DMS53 (cell line): Measurements from ENCODE around the gene ASB14.

Source experiments
- DNase-seq: peaks from one replicate; lab custom pipeline; 2025; lab: John Stamatoyannopoulos, UW

The ASB14 gene

DNA sequence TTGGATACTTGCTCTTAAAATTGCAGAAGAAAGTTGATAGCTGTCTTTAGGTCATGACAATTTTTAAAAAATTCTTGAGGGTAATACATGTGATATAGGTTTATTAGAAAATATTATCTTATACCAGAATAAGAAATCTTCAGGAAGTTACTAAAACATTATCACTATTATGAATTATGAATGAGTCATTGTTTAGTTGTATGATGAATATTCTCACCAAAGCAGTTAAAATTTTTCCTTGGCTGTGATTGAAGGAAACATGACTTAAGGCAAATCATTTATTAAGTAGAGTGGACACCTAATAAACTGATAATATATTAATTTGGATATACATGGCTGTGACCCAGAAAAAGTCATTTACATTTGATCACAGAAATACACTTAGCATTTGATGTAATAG lies 34.8 kb downstream of the ASB14 start:
- no peak for DNase-seq

DNA sequence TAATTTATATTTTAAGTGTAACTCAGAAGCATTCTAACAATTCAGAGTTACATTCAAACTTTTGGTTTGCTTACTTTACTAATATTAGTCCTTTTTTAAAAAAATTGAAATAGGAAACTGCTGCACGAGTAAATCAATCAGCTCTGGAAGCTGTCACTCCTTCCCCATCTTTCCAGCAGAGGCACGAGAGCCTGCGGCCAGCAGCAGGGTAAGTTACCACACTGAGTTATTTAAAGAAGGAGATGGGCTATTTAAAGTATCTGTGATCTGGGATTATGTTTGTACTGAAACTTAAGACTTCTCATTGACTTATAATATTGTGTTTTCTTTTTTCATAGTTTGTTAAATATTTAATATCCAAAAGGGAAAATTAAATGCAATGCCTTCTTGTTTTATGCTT lies 35.6 kb downstream of the ASB14 start:
- DNase-seq, result no peak

DNA sequence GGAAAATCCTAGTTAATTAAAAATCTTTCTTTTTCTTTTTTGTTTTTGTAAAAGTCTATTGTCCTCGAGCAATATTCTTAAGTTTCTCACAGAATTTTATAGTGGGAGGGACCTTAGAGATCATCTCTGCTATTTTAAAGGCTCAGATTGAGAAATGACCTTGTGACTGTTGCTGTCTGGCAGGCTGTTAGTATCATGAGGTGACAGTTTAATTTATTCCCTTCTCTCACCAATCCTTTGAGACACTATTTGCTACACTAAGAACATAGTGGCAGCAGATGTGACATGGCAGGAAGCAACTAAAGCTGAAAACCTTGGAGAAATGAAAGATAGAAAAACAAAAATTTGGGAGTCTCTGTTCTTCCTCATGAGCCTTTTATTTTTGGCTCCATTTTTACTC lies 40.1 kb downstream of the ASB14 start:
- DNase-seq, result no peak

DNA sequence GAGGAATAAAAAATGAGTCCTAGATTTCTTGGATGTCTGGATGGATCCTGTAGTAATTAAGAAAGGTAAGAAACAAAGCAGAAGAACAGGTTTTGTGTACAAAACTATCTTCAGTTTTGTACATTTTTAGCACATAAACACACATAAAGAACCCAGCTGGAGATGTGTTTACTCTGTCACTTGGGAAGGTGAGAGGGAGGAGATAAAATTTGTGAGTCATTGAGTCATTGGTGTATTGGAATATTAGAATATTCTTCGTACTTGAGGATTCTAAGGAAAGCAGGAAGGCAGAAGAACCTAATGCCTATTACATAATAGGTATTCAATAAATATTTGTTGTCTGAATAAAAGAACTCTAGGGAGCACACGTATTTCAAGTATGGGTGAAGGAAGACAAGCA lies 47.5 kb downstream of the ASB14 start:
- peak; percentile 24 for DNase-seq

DNA sequence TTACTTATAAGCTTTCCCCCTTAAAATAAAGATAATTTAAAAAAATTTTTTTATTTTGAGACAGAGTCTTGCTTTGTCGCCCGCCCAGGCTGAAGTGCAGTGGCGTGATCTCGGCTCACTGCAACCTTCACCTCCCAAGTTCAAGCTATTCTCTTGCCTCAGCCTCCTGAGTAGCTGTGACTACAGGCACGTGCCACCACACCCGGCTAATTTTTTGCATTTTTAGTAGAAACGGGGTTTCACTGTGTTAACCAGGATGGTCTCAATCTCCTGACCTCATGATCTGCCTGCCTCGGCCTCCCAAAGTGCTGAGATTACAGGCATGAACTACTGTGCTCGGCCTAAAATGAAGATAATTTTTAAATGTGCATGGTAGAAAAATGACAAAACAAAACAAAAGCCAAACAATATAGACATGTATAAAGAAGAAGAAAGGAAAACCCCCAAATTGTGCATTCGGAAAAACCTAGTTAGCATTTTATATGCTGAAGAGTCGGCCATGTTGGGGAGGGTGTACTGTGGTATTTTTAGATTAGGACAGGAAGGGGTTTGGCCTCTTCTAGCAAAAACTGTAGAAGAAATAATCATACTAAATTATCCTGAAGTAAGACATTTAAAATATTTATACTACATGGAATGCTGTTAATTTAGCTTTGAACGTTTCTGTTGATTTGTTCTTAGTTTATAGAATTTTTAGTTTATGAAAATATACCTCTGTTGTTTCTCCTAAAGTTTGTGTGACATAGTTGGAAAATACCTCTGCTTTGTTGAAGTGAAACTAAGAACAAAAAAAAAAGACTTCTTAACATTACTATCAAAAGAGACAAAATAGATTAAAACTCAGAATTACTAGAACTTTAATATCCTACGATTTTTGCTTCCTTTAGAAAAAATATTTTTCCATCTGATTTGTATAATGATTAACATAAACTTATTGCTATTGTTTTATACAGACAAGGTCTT lies 57.6 kb downstream of the ASB14 start:
- no peak for DNase-seq

DNA sequence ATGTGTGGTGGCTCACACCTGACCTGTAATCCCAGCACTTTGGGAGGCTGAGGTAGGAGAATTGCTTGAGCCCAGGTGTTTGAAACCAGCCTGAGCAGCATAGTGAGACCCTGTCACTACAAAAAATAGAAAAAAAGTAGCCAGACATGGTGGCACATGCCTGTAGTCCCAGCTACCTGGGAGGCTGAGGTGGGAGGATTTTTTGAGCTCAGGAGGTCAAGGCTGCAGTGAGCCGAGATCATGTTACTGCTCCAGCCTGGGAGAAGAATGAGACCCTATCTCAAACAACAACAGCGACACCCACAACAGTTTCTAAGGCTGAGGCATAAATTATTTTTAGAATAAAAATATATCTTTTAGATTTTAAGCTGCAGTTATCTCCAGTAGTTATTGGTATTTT lies 58.7 kb downstream of the ASB14 start:
- DNase-seq, result no peak

DNA sequence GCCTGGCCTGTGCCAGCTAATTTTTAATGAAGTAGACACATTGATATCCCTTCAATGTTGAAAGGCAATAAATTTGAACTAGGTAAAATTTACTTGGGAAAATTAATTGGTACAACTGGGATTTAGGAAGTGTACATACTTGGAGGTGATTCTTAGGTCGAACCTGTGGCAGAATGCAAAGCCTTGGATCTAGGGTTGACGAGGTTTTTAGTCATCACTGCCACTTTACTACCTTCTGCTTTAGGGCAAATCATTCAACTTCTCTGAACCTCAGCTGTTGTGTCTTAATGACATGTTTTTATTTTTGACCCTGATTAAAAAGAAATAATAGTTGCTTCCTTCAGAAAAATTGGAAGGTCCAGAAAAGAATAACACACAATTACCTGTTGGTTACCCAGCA lies 62.5 kb downstream of the ASB14 start:
- DNase-seq, result no peak

DNA sequence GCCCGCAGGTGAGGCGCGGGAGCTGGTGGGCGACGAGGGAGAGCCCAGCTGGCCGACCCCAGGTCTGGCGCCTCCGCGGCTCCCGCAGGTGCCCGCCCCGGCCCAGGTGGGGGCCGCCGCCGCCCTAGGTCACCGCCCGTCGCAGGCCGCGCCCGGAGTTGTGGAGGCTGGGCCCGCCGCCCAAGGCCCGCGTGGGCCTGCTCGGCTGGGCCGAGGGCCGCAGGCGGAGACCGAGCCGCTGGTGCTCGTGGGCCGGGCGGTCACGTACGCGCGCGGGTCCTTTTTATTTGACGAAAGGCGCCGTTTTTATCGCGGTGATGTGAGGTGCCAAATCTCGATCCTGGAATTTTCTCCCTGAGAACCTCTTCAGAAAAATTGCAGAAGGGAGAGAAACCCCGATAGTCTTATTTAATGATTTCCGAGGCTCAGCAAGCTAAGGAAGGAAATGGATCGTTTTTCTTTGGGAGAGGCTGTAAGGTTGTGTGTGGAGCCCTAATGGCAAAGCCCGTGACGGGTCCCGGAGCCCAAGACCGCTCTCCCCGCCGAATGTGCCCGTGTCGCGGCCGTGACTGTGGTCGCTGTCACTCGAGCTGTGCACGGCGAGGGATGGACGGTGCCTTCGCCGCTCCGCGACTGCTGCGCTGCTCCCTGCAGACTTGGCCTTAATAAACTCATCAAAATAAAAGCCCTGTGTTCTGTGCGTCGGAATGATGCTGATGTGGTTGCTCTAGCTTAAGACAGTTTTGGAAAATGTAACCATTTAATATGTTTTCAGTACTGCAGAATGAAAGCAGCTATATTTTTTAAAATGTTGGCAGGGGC lies 64.3 kb downstream of the ASB14 start:
- DNase-seq, result peak; percentile 44

DNA sequence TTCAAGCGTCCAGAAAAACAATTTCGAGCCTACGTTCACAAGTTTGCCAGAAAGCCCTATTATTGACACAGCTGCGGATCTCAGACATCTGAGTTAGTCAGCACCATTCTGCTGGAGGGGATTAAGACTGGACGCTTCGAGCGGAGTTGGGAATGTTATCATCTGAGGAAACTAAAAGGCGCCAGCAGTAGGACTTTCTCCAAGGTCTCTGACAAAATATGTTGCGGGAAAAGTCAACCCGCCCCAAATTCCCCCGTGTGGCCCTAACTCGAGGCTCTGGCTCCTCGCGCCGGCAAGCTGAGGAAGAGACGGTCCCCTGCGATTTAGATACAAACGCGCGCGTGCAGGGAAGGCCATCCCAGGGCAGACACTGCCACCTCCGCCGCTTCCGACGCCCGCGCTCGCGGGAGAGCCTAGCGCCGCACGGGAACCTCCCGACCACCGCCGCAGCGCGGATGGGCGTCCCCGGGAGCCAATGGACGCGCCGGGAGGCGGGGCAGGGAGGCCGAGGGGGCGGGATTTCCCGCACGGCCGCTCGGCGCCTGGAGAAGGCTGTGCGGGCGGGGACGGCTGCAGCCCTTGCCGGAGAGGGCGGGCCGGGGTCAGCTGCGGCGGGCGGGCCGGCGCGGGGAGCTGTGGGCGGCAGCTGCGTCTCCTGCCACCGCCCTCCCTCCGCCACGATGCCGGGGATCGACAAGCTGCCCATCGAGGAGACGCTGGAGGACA lies 65.1 kb downstream of the ASB14 start, which contains the start of gene APPL1:
APPL1 (plus strand) TSS at position 526 of the 726 bp plus-strand sequence; CDS start at position 681, 155 bp downstream.
- DNase-seq, result peak; percentile 89

DNA sequence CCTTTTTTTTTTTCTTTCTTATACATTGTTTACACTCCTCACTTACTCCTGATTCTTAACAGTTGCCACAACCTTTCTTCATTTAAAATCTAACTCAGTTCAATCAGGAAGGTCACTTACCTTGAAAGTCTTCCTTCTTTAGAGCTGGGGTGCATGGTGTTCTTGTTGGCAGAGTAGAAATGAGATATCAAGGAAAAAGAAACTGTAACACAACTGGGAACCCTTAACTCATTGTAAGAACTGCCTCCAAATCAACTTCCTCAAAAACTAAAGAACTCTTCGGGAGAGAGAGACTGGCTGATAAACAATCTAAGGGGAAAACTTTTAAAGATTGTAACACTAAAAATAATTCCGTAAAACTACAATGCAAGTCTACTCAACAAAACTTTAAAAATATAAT lies 66.3 kb downstream of the ASB14 start:
- DNase-seq, result no peak

DNA sequence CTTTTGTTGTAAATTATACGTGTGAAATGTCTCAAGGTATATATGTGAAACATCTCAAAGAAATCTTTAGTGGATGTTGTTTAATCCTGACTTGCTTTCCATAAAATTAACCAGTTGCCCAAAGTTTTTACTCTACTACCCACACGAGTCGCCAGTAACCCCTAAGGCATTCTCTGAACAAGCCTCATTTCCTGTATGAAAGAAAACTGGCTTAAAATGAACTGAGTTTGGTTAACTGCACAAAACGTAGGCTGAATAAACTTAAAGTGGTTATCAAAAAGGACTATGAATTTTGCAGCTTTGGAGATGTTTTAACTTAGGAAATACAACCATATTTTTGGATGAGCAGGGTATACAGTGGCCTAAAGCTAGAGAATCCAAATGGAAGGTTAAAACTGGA lies 67.6 kb downstream of the ASB14 start:
- no peak for DNase-seq

DNA sequence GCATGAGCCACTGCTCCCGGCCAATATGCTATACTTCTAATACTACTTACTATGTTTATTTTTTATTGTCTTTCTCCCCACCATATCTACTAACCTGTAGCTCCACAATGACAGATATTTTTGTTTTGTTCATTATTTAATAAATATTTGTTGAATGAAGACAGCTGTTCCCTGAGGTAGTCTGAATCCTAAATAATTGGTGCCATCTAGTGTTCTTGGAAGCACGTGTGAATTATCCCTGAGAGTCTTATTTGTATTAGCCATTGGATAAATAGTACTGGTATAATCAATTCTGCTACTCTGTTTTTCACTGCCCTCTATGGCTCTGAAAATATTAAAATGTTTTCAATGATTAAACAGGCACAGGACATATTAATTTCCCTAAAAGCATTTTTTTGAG lies 70.6 kb downstream of the ASB14 start:
- DNase-seq, result no peak
